IPS-18c (cell line): ENCODE data around the gene PI16.
"Not testable (repeated sequence)": the region's sequence is repeated elsewhere in the genome, so short reads cannot be mapped to it uniquely, and the experiment has no call there.

Experiments
- H3K4me3 ChIP-seq: 2 replicates; pipeline ENCODE4 v1.7.0; 2013; ENCODE audit warnings: low read depth, mild to moderate bottlenecking, low read length, moderate library complexity; ENCODE audit not compliant: insufficient read depth
- H3K9me3 ChIP-seq: one replicate; pipeline ENCODE4 v1.6.1; 2013; ENCODE audit warnings: mild to moderate bottlenecking, low read length, moderate library complexity; ENCODE audit not compliant: control insufficient read depth, insufficient read depth

PI16 gene

GRCh38 chr6:36945301-36945700, 9.2 kb upstream of the PI16 start:
- Histone ChIP-seq H3K4me3 (no peak overlapping the region), H3K9me3 (peaks cover 3% of the 10 kb centered on the region)

- Histone ChIP-seq H3K9me3 (no peaks in the 10 kb centered on the region), H3K4me3 (no peak overlapping the region)
Observed at GRCh38 chr6:36946526-36946925, 8.0 kb upstream of the PI16 start.

- Histone ChIP-seq H3K9me3 (no peaks in the 10 kb centered on the region), H3K4me3 (no peak overlapping the region)
Observed at GRCh38 chr6:36947570-36948351, 6.8 kb upstream of the PI16 start.

GRCh38 chr6:36949076-36949475, 5.5 kb upstream of the PI16 start:
- H3K9me3 ChIP-seq, H3K4me3 ChIP-seq: not testable (repeated sequence)

- H3K4me3 ChIP-seq, result no peak overlapping the region
- H3K9me3 ChIP-seq, result no peaks in the 10 kb centered on the region
Observed at GRCh38 chr6:36949636-36950035, 4.9 kb upstream of the PI16 start.

- no peaks in the 10 kb centered on the region for H3K9me3 ChIP-seq
Observed at GRCh38 chr6:36953931-36954261, 642 bp upstream of the PI16 start.

GRCh38 chr6:36955136-36955535, 598 bp downstream of the PI16 start:
- H3K9me3 ChIP-seq, result no peaks in the 10 kb centered on the region
- H3K4me3 ChIP-seq, result no peak overlapping the region

More at GRCh38 chr6:36953931-36954261, 642 bp upstream of the PI16 start:
- no peak overlapping the region for H3K4me3 ChIP-seq

GRCh38 chr6:36955671-36956445, 1.3 kb downstream of the PI16 start:
- Histone ChIP-seq H3K9me3 (no peaks in the 10 kb centered on the region), H3K4me3 (no peak overlapping the region)

GRCh38 chr6:36956446-36956820, 1.9 kb downstream of the PI16 start:
- no peak overlapping the region for H3K4me3 ChIP-seq
- no peaks in the 10 kb centered on the region for H3K9me3 ChIP-seq

GRCh38 chr6:36957773-36958271, 3.3 kb downstream of the PI16 start:
- Histone ChIP-seq H3K4me3 (no peak overlapping the region), H3K9me3 (no peaks in the 10 kb centered on the region)

- no peaks in the 10 kb centered on the region for H3K9me3 ChIP-seq
Observed at GRCh38 chr6:36958775-36959554, 4.4 kb downstream of the PI16 start.

GRCh38 chr6:36959555-36960250, 5.2 kb downstream of the PI16 start:
- H3K9me3 ChIP-seq, result no peaks in the 10 kb centered on the region
- H3K4me3 ChIP-seq, result no peak overlapping the region

More at GRCh38 chr6:36958775-36959554, 4.4 kb downstream of the PI16 start:
- H3K4me3 ChIP-seq, result no peak overlapping the region

- Histone ChIP-seq H3K4me3 (no peak overlapping the region), H3K9me3 (no peaks in the 10 kb centered on the region)
Observed at GRCh38 chr6:36961441-36962435, 7.2 kb downstream of the PI16 start.

GRCh38 chr6:36962874-36963273, 8.3 kb downstream of the PI16 start:
- H3K9me3 ChIP-seq, result no peaks in the 10 kb centered on the region

GRCh38 chr6:36963451-36964290, 9.1 kb downstream of the PI16 start:
- Histone ChIP-seq H3K4me3 (no peak overlapping the region; the same call in 1 of the 2 replicates), H3K9me3 (no peaks in the 10 kb centered on the region)

More at GRCh38 chr6:36962874-36963273, 8.3 kb downstream of the PI16 start:
- no peak overlapping the region for H3K4me3 ChIP-seq
